ENCODE data around the gene SLC35F1.

The SLC35F1 gene

GRCh38 chr6:118212451-118213173, 305.5 kb downstream of the SLC35F1 start:
- TF ChIP-seq TCF4 (CRISPR knock-in tag; IDR thresholded peaks at IDR 0.05; ENCODE audit: borderline replicate concordance) (no peak), ISL1 (CRISPR knock-in tag; IDR thresholded peaks at IDR 0.05) (no peak), ZNF70 (CRISPR knock-in tag; IDR thresholded peaks at IDR 0.05) (no peak), ZFP30 (CRISPR knock-in tag; IDR thresholded peaks at IDR 0.05) (no peak), ZNF8 (CRISPR knock-in tag; IDR thresholded peaks at IDR 0.05) (no peak), TOX (CRISPR knock-in tag; IDR thresholded peaks at IDR 0.05; ENCODE audit: borderline replicate concordance) (no peak), CSDC2 (CRISPR knock-in tag; IDR thresholded peaks at IDR 0.05) (no peak), GLIS3 (CRISPR knock-in tag; IDR thresholded peaks at IDR 0.05) (no peak), PPARA (CRISPR knock-in tag; IDR thresholded peaks at IDR 0.05; ENCODE audit: borderline replicate concordance) (no peak), ARNTL (CRISPR knock-in tag; IDR thresholded peaks at IDR 0.05; ENCODE audit: borderline replicate concordance, low read depth) (no peak), ESRRG (CRISPR knock-in tag; IDR thresholded peaks at IDR 0.05) (no peak)
- TF ChIP-seq, protein P1, sequence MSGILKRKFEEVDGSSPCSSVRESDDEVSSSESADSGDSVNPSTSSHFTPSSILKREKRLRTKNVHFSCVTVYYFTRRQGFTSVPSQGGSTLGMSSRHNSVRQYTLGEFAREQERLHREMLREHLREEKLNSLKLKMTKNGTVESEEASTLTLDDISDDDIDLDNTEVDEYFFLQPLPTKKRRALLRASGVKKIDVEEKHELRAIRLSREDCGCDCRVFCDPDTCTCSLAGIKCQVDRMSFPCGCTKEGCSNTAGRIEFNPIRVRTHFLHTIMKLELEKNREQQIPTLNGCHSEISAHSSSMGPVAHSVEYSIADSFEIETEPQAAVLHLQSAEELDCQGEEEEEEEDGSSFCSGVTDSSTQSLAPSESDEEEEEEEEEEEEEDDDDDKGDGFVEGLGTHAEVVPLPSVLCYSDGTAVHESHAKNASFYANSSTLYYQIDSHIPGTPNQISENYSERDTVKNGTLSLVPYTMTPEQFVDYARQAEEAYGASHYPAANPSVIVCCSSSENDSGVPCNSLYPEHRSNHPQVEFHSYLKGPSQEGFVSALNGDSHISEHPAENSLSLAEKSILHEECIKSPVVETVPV (CRISPR knock-in tag; IDR thresholded peaks at IDR 0.05), result no peak
- TF ChIP-seq, protein P2, sequence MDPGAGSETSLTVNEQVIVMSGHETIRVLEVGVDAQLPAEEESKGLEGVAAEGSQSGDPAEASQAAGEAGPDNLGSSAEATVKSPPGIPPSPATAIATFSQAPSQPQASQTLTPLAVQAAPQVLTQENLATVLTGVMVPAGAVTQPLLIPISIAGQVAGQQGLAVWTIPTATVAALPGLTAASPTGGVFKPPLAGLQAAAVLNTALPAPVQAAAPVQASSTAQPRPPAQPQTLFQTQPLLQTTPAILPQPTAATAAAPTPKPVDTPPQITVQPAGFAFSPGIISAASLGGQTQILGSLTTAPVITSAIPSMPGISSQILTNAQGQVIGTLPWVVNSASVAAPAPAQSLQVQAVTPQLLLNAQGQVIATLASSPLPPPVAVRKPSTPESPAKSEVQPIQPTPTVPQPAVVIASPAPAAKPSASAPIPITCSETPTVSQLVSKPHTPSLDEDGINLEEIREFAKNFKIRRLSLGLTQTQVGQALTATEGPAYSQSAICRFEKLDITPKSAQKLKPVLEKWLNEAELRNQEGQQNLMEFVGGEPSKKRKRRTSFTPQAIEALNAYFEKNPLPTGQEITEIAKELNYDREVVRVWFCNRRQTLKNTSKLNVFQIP (CRISPR knock-in tag; IDR thresholded peaks at IDR 0.05; ENCODE audit: borderline replicate concordance, low read depth), result no peak
- TF ChIP-seq, protein P3, sequence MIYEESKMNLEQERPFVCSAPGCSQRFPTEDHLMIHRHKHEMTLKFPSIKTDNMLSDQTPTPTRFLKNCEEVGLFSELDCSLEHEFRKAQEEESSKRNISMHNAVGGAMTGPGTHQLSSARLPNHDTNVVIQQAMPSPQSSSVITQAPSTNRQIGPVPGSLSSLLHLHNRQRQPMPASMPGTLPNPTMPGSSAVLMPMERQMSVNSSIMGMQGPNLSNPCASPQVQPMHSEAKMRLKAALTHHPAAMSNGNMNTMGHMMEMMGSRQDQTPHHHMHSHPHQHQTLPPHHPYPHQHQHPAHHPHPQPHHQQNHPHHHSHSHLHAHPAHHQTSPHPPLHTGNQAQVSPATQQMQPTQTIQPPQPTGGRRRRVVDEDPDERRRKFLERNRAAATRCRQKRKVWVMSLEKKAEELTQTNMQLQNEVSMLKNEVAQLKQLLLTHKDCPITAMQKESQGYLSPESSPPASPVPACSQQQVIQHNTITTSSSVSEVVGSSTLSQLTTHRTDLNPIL (CRISPR knock-in tag; IDR thresholded peaks at IDR 0.05; ENCODE audit: low read depth), result no peak
- ATAC-seq, result no peak

GRCh38 chr6:118215269-118215668, 308.2 kb downstream of the SLC35F1 start:
- no peak for TF ChIP-seq BACH2 (CRISPR knock-in tag; IDR thresholded peaks at IDR 0.05; ENCODE audit: borderline replicate concordance)
- no peak for TF ChIP-seq TCF4 (CRISPR knock-in tag; IDR thresholded peaks at IDR 0.05; ENCODE audit: borderline replicate concordance)
- no peak for TF ChIP-seq ZNF8 (CRISPR knock-in tag; IDR thresholded peaks at IDR 0.05)
- no peak for TF ChIP-seq CSDC2 (CRISPR knock-in tag; IDR thresholded peaks at IDR 0.05)
- ATAC-seq, result no peak

DNA sequence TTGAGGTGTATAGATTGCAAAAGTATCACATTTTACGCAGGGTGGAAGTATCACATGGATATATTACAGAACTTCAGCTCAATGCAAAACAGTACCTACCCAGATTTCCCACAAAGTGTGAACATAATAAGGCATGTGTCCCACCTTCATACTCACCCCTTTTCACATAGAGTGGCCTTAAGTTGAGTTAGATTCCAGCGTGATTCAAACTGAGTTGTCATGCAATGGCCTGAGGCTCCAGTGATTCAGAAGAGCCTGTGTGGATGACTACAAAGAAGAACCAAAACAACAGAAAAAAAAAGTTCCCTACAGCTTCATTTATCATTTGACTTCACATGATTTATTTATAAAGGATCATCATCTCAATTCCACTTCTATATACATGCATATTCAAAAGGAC, 309.7 kb downstream of the SLC35F1 start:
- ATAC-seq, result no peak
- no peak for TF ChIP-seq SNAI2 (CRISPR knock-in tag; IDR thresholded peaks at IDR 0.05)
- TF ChIP-seq, protein P4, sequence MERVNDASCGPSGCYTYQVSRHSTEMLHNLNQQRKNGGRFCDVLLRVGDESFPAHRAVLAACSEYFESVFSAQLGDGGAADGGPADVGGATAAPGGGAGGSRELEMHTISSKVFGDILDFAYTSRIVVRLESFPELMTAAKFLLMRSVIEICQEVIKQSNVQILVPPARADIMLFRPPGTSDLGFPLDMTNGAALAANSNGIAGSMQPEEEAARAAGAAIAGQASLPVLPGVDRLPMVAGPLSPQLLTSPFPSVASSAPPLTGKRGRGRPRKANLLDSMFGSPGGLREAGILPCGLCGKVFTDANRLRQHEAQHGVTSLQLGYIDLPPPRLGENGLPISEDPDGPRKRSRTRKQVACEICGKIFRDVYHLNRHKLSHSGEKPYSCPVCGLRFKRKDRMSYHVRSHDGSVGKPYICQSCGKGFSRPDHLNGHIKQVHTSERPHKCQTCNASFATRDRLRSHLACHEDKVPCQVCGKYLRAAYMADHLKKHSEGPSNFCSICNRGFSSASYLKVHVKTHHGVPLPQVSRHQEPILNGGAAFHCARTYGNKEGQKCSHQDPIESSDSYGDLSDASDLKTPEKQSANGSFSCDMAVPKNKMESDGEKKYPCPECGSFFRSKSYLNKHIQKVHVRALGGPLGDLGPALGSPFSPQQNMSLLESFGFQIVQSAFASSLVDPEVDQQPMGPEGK (CRISPR knock-in tag; IDR thresholded peaks at IDR 0.05; ENCODE audit: borderline replicate concordance), result no peak
- TF ChIP-seq BACH2 (CRISPR knock-in tag; IDR thresholded peaks at IDR 0.05; ENCODE audit: borderline replicate concordance), result no peak
- no peak for TF ChIP-seq ARNTL (CRISPR knock-in tag; IDR thresholded peaks at IDR 0.05; ENCODE audit: borderline replicate concordance, low read depth)
- TF ChIP-seq, protein P1 (CRISPR knock-in tag; IDR thresholded peaks at IDR 0.05), result no peak
- TF ChIP-seq, protein P3 (CRISPR knock-in tag; IDR thresholded peaks at IDR 0.05; ENCODE audit: low read depth), result no peak
- no peak for TF ChIP-seq RARB (CRISPR knock-in tag; IDR thresholded peaks at IDR 0.05)
- TF ChIP-seq GLIS3 (CRISPR knock-in tag; IDR thresholded peaks at IDR 0.05), result no peak
- no peak for TF ChIP-seq PPARA (CRISPR knock-in tag; IDR thresholded peaks at IDR 0.05; ENCODE audit: borderline replicate concordance)
- no peak for TF ChIP-seq ESRRG (CRISPR knock-in tag; IDR thresholded peaks at IDR 0.05)
- TF ChIP-seq ZFP3 (CRISPR knock-in tag; IDR thresholded peaks at IDR 0.05), result no peak
- no peak for TF ChIP-seq ZC3H10 (CRISPR knock-in tag; IDR thresholded peaks at IDR 0.05)
